Caco-2 (cell line): ENCODE results near the gene FHIP1B. TPM values are rescaled to one million over a fixed set of nuclear protein-coding genes. Genes with fewer than 3 reads are reported as not detected.
A peak's percentile ranks its signal among the peaks of the same experiment; 100 is the strongest.

Source experiments
- BruUV-seq: library from RNA; stranded (reverse); fragments of 400-500 nt; replicated peaks from 2 replicates; lab custom pipeline; 2021; lab: Mats Ljungman, UMichigan
- CTCF ChIA-PET: fragments of 300-600 bp; sonication (Branson Sonifier 250); formaldehyde crosslinking; loops from one replicate; lab custom pipeline; 2022; ENCODE audit warnings: antibody characterized with exemption; lab: Charles Lee
- POLR2A ChIA-PET: fragments of 300-600 bp; sonication (Branson Sonifier 250); formaldehyde crosslinking; loops from one replicate; lab custom pipeline; 2022; ENCODE audit warnings: antibody characterized with exemption; lab: Charles Lee
- DNase-seq, 2 experiments: peaks; one replicate each; pipeline versions ENCODE4 v3.0.0 to v3.0.0-alpha.2; 2020 to 2022
- H3K27me3 ChIP-seq: replicated peaks from 2 replicates; pipeline ENCODE4 v1.6.0; 2011; ENCODE audit warnings: low read length; ENCODE audit not compliant: control insufficient read depth, insufficient read depth
- H3K36me3 ChIP-seq: 2 replicates; pipeline ENCODE4 v1.5.1; 2011; ENCODE audit warnings: low read length; ENCODE audit not compliant: control insufficient read depth, insufficient read depth
- H3K4me1 ChIP-seq: fragments of 250-450 bp; sonication (Bioruptor Pico); 2 replicates; pipeline ENCODE4 v1.5.1; 2020; ENCODE audit warnings: mild to moderate bottlenecking
- H3K4me3 ChIP-seq: 2 replicates; pipeline ENCODE4 v1.5.1; 2011; ENCODE audit warnings: low read depth, mild to moderate bottlenecking, control low read depth, low read length
- H3K9me3 ChIP-seq: fragments of 250-450 bp; sonication (Bioruptor Pico); 2 replicates; pipeline ENCODE4 v1.5.1; 2020; ENCODE audit warnings: mild to moderate bottlenecking, moderate library complexity
- H3K27ac Mint-ChIP-seq: one replicate; pipeline ENCODE4 v1.8.0; 2022; ENCODE audit warnings: mixed read lengths; ENCODE audit not compliant: unreplicated experiment
- H3K27me3 Mint-ChIP-seq: one replicate; pipeline ENCODE4 v1.8.0; 2022; ENCODE audit warnings: mixed read lengths; ENCODE audit not compliant: insufficient read depth, unreplicated experiment
- H3K36me3 Mint-ChIP-seq: one replicate; pipeline ENCODE4 v1.8.0; 2022; ENCODE audit warnings: mild to moderate bottlenecking, mixed read lengths; ENCODE audit not compliant: insufficient read depth, unreplicated experiment
- H3K4me1 Mint-ChIP-seq: one replicate; pipeline ENCODE4 v1.8.0; 2022; ENCODE audit warnings: low read depth, mixed read lengths; ENCODE audit not compliant: unreplicated experiment
- H3K4me3 Mint-ChIP-seq: one replicate; pipeline ENCODE4 v1.8.0; 2022; ENCODE audit warnings: mild to moderate bottlenecking, moderate library complexity, mixed read lengths; ENCODE audit not compliant: unreplicated experiment
- H3K9me3 Mint-ChIP-seq: one replicate; pipeline ENCODE4 v1.8.0; 2022; ENCODE audit warnings: mixed read lengths; ENCODE audit not compliant: unreplicated experiment
- intact Hi-C: fragments of 100-400 bp; cut with micrococcal nuclease; formaldehyde crosslinking; loops from one replicate; pipeline ENCODE4 v1.10.0; 2022; ENCODE audit not compliant: unreplicated experiment
- total RNA-seq: library from RNA; stranded (reverse); gene quantifications from 2 replicates; pipeline ENCODE4 v1.2.3, GENCODE V29; 2022
- TF ChIP-seq, protein P1 (sequence below), 2 experiments: fragments of 200-600 bp in 1 of 2; IDR thresholded peaks; 1 replicate in 1 of 2; 2 replicates in 1 of 2; pipeline versions ENCODE4 v1.5.1 to v1.8.0; 2011 to 2022; ENCODE audit warnings: antibody characterized with exemption in 1 of 2, control low read depth in 1 of 2, inconsistent platforms in 1 of 2, low read depth in 1 of 2, low read length in 1 of 2, mild to moderate bottlenecking in 1 of 2, moderate library complexity in 1 of 2; ENCODE audit not compliant: insufficient read depth in 1 of 2, severe bottlenecking in 1 of 2, unreplicated experiment in 1 of 2

Gene FHIP1B
- total RNA-seq, 1 experiment from 2014 or later: 26.8 TPM

DNA sequence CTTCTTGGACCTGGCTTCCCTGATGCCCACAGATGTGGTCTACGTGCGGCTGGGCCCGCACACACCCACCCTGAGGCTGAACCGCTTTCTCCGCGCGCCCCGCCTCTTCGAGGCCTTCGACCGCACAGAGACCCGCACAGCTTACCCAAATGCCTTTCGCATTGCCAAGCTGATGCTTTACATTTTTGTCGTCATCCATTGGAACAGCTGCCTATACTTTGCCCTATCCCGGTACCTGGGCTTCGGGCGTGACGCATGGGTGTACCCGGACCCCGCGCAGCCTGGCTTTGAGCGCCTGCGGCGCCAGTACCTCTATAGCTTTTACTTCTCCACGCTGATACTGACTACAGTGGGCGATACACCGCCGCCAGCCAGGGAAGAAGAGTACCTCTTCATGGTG lies 5.7 kb upstream of the FHIP1B start:
- H3K9me3 Mint-ChIP-seq: no peaks in the 10 kb centered on the region
- H3K27me3 Mint-ChIP-seq: no peaks in the 10 kb centered on the region
- intact Hi-C loops: no loop called here
- H3K4me3 Mint-ChIP-seq: no peak overlapping the region
- H3K4me1 Mint-ChIP-seq: no peaks in the 10 kb centered on the region
- Histone ChIP-seq H3K4me3 (no peak overlapping the region), H3K36me3 (no peaks in the 10 kb centered on the region), H3K27me3 (no peaks in the 10 kb centered on the region), H3K4me1 (peaks cover 7% of the 10 kb centered on the region; the same call in 1 of the 2 replicates), H3K9me3 (no peaks in the 10 kb centered on the region)
- no peak overlapping the region for H3K27ac Mint-ChIP-seq
- H3K36me3 Mint-ChIP-seq: peaks cover under 1% of the 10 kb centered on the region
- no TSS peak for BruUV-seq
- ChIA-PET POLR2A (no interaction called here), CTCF (no interaction called here)
- no peak for DNase-seq
- TF ChIP-seq, protein P1, sequence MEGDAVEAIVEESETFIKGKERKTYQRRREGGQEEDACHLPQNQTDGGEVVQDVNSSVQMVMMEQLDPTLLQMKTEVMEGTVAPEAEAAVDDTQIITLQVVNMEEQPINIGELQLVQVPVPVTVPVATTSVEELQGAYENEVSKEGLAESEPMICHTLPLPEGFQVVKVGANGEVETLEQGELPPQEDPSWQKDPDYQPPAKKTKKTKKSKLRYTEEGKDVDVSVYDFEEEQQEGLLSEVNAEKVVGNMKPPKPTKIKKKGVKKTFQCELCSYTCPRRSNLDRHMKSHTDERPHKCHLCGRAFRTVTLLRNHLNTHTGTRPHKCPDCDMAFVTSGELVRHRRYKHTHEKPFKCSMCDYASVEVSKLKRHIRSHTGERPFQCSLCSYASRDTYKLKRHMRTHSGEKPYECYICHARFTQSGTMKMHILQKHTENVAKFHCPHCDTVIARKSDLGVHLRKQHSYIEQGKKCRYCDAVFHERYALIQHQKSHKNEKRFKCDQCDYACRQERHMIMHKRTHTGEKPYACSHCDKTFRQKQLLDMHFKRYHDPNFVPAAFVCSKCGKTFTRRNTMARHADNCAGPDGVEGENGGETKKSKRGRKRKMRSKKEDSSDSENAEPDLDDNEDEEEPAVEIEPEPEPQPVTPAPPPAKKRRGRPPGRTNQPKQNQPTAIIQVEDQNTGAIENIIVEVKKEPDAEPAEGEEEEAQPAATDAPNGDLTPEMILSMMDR (IDR thresholded peaks at IDR 0.05; ENCODE audit: insufficient read depth in 1 of 2, low read depth in 1 of 2, low read length in 1 of 2, severe bottlenecking in 1 of 2, unreplicated experiment in 1 of 2): no peak

DNA sequence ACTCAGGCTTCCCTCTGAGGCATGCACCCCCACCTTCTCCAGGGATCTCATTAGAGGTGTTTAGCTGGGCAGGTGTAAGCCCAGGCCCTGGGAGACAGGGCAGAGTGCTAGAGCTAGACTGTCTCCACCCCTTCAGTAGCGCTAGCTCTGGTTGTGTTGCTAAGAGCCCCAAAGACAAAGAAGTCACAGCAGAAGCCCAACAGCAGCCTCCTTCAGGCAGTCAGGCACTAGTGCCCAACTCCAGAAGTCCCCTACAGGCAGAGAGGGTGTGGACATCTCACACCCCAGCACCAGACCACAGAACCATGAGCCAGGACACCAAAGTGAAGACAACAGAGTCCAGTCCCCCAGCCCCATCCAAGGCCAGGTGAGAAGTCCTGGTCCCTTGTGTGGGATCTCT lies 4.5 kb upstream of the FHIP1B start, which contains the start of gene CNGA4:
Gene CNGA4, plus strand, starts transcription at position 188 of the 400 bp plus-strand sequence. Its CDS starts 118 bp downstream, at position 306.
- Mint-ChIP-seq H3K4me3 (no peak within 1 kb of the TSS), H3K27me3 (no peaks in the 10 kb centered on the region), H3K4me1 (no peaks in the 10 kb centered on the region), H3K36me3 (peaks cover 7% of the 10 kb centered on the region), H3K9me3 (no peaks in the 10 kb centered on the region), H3K27ac (no peak within 1 kb of the TSS)
- no TSS peak for BruUV-seq
- peak in 1 of 2 experiments; percentile 30 for DNase-seq
- TF ChIP-seq, protein P1 (IDR thresholded peaks at IDR 0.05; ENCODE audit: insufficient read depth in 1 of 2, low read depth in 1 of 2, low read length in 1 of 2, severe bottlenecking in 1 of 2, unreplicated experiment in 1 of 2): peak in 1 of 2 experiments; percentile 21
- POLR2A ChIA-PET: interaction anchor here (0.6 kb wide), 1 partner anchor 84 kb away, joined by 3 read pairs; no protein-coding TSS in a partner anchor
- intact Hi-C loops: loop anchor here (1.0 to 10.0 kb wide), 3 partner anchors 9 to 376 kb away; partner anchors contain the start of genes TAF10 and TPP1
- H3K27me3 ChIP-seq: no peaks in the 10 kb centered on the region
- no peak within 1 kb of the TSS for H3K4me3 ChIP-seq
- peaks cover 7% of the 10 kb centered on the region; the same call in 1 of the 2 replicates for H3K4me1 ChIP-seq
- H3K36me3 ChIP-seq: no peaks in the 10 kb centered on the region
- no peaks in the 10 kb centered on the region for H3K9me3 ChIP-seq
- CTCF ChIA-PET: interaction anchor here (0.8 kb wide), 2 partner anchors 13 to 140 kb away, joined by 3 to 4 read pairs; no protein-coding TSS in a partner anchor

DNA sequence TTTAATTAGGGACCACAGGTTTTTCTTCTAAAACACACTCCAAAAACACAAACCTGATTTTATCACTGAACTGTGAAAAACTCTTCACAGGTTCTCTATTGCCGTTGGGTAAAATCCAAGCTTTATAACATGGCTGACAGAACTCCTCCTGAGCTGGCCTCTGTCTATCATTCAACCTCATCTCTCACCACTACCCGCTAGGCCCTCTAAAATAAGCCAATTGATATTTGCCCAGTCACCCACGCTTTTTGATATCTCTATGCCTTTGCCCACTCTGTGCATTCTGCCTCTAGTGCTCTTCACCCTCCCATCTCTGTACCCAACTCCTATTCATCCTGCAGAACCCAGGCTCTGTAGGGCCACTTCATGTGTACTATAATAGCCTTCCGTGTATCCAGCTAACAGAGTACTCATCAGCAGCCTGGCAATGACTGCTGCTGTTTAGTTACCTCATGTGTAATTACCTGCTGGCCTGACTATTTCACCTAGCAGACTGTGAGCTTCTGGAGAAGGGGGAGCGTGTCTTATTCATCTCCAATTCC lies 3.4 kb upstream of the FHIP1B start:
- Mint-ChIP-seq H3K36me3 (peaks cover 7% of the 10 kb centered on the region), H3K9me3 (no peaks in the 10 kb centered on the region), H3K4me1 (peaks cover 6% of the 10 kb centered on the region), H3K27me3 (no peaks in the 10 kb centered on the region), H3K27ac (no peak overlapping the region), H3K4me3 (no peak overlapping the region)
- POLR2A ChIA-PET: no interaction called here
- BruUV-seq: no TSS peak
- Histone ChIP-seq H3K36me3 (no peaks in the 10 kb centered on the region), H3K27me3 (no peaks in the 10 kb centered on the region), H3K4me1 (peaks cover 7% of the 10 kb centered on the region), H3K9me3 (no peaks in the 10 kb centered on the region), H3K4me3 (no peak overlapping the region)
- no peak for DNase-seq
- intact Hi-C loops: loop anchor here (1.0 to 10.0 kb wide), 3 partner anchors 10 to 377 kb away; partner anchors contain the start of genes TAF10 and TPP1
- CTCF ChIA-PET: interaction anchor here (0.8 kb wide), 1 partner anchor 14 kb away, joined by 3 read pairs; no protein-coding TSS in a partner anchor
- TF ChIP-seq, protein P1 (IDR thresholded peaks at IDR 0.05; ENCODE audit: insufficient read depth in 1 of 2, low read depth in 1 of 2, low read length in 1 of 2, severe bottlenecking in 1 of 2, unreplicated experiment in 1 of 2): no peak
